Type B pancreatic cell (in vitro differentiated cells): ENCODE results near the gene BRCA2. TPM values are rescaled to one million over a fixed set of nuclear protein-coding genes. Genes with fewer than 3 reads are reported as not detected.

Source experiments
- DNase-seq: peaks from one replicate; pipeline ENCODE4 v3.0.0; 2021; ENCODE audit warnings: mixed read lengths; ENCODE audit not compliant: unreplicated experiment; ENCODE audit errors: extremely low spot score
- H3K27ac Mint-ChIP-seq: 2 replicates; pipeline ENCODE4 v1.8.0; 2021; ENCODE audit warnings: mild to moderate bottlenecking, mixed read lengths
- H3K27me3 Mint-ChIP-seq: 2 replicates; pipeline ENCODE4 v1.8.0; 2021; ENCODE audit warnings: mixed read lengths
- H3K36me3 Mint-ChIP-seq: 2 replicates; pipeline ENCODE4 v1.8.0; 2021; ENCODE audit warnings: mixed read lengths
- H3K4me1 Mint-ChIP-seq: one replicate; pipeline ENCODE4 v1.8.0; 2021; ENCODE audit warnings: mixed read lengths; ENCODE audit not compliant: unreplicated experiment
- H3K4me3 Mint-ChIP-seq: 2 replicates; pipeline ENCODE4 v1.8.0; 2021; ENCODE audit warnings: mild to moderate bottlenecking, mixed read lengths
- H3K9me3 Mint-ChIP-seq: 2 replicates; pipeline ENCODE4 v1.8.0; 2021; ENCODE audit warnings: mixed read lengths
- CTCF ChIP-seq: fragments of 200-600 bp; sonication (generic); conservative IDR thresholded peaks from 2 replicates; pipeline ENCODE4 v1.5.0; 2021; ENCODE audit warnings: antibody characterized with exemption, mild to moderate bottlenecking
- total RNA-seq: library from RNA; stranded (reverse); gene quantifications from 2 replicates; pipeline ENCODE4 v1.2.1, GENCODE V29; 2021; ENCODE audit warnings: low replicate concordance

The BRCA2 gene
- total RNA-seq, 1 donor from 2014 or later, result 10.6 TPM

- Mint-ChIP-seq H3K27ac (no peak overlapping the region), H3K27me3 (no peaks in the 10 kb centered on the region), H3K36me3 (peaks cover 3% of the 10 kb centered on the region)
These were observed 99.7 kb downstream of the BRCA2 start for GRCh38 chr13:32415019-32415418.

GRCh38 chr13:32417995-32418394, 102.7 kb downstream of the BRCA2 start:
- Mint-ChIP-seq H3K4me1 (no peaks in the 10 kb centered on the region), H3K36me3 (peaks cover 3% of the 10 kb centered on the region), H3K4me3 (no peak overlapping the region), H3K9me3 (peaks cover 7% of the 10 kb centered on the region), H3K27me3 (no peaks in the 10 kb centered on the region), H3K27ac (no peak overlapping the region)
- no peak for TF ChIP-seq CTCF
- no peak for DNase-seq

More at GRCh38 chr13:32415019-32415418, 99.7 kb downstream of the BRCA2 start:
- Mint-ChIP-seq H3K4me1 (peaks cover 4% of the 10 kb centered on the region), H3K4me3 (no peak overlapping the region), H3K9me3 (peaks cover 7% of the 10 kb centered on the region)
- peak; percentile 74 for TF ChIP-seq CTCF
- no peak for DNase-seq

GRCh38 chr13:32419862-32420261, 104.6 kb downstream of the BRCA2 start:
- no peak for TF ChIP-seq CTCF
- no peaks in the 10 kb centered on the region for H3K27me3 Mint-ChIP-seq
- peaks cover 11% of the 10 kb centered on the region for H3K9me3 Mint-ChIP-seq
- peaks cover 8% of the 10 kb centered on the region for H3K36me3 Mint-ChIP-seq
- no peak overlapping the region for H3K27ac Mint-ChIP-seq
- H3K4me3 Mint-ChIP-seq, result no peak overlapping the region
- DNase-seq, result no peak
- no peaks in the 10 kb centered on the region for H3K4me1 Mint-ChIP-seq

GRCh38 chr13:32423592-32423991, 108.3 kb downstream of the BRCA2 start:
- DNase-seq, result no peak

GRCh38 chr13:32425158-32425557, 109.8 kb downstream of the BRCA2 start:
- DNase-seq, result no peak
- peaks cover 17% of the 10 kb centered on the region for H3K4me1 Mint-ChIP-seq

More at GRCh38 chr13:32423592-32423991, 108.3 kb downstream of the BRCA2 start:
- peaks cover 14% of the 10 kb centered on the region for H3K27me3 Mint-ChIP-seq
- H3K4me1 Mint-ChIP-seq, result peaks cover 15% of the 10 kb centered on the region
- peaks cover 5% of the 10 kb centered on the region for H3K36me3 Mint-ChIP-seq
- H3K27ac Mint-ChIP-seq, result no peak overlapping the region
- no peak overlapping the region for H3K4me3 Mint-ChIP-seq
- TF ChIP-seq CTCF, result no peak
- peaks cover 4% of the 10 kb centered on the region for H3K9me3 Mint-ChIP-seq

More at GRCh38 chr13:32425158-32425557, 109.8 kb downstream of the BRCA2 start:
- peak overlapping the region; percentile 8 for H3K4me3 Mint-ChIP-seq
- no peak for TF ChIP-seq CTCF
- peaks cover 4% of the 10 kb centered on the region for H3K9me3 Mint-ChIP-seq
- H3K27ac Mint-ChIP-seq, result no peak overlapping the region
- H3K36me3 Mint-ChIP-seq, result peaks cover 5% of the 10 kb centered on the region
- H3K27me3 Mint-ChIP-seq, result peaks cover 15% of the 10 kb centered on the region
